OCI-LY1 (cell line): ENCODE results near the gene ATF6B.

ENCODE experiments used
- H2AFZ ChIP-seq: fragments of 200-600 bp; sonication (generic), shearing (Covaris generic); 2 replicates; pipeline ENCODE4 v1.6.0; 2014; ENCODE audit warnings: antibody characterized with exemption, mild to moderate bottlenecking, low read length
- H3F3A ChIP-seq: fragments of 200-600 bp; sonication (generic), shearing (Covaris generic); 2 replicates; pipeline ENCODE4 v1.6.0; 2014; ENCODE audit warnings: mild to moderate bottlenecking, antibody characterized with exemption, low read length, moderate library complexity; ENCODE audit not compliant: insufficient read depth
- H3K27ac ChIP-seq: fragments of 200-600 bp; sonication (generic); 2 replicates; pipeline ENCODE4 v1.5.1; 2014; ENCODE audit warnings: low read length, mixed run types, mild to moderate bottlenecking, low read depth; ENCODE audit not compliant: poor library complexity, severe bottlenecking
- H3K27me3 ChIP-seq: fragments of 200-600 bp; sonication (generic); 2 replicates; pipeline ENCODE4 v1.6.0; 2014; ENCODE audit warnings: antibody characterized with exemption, mild to moderate bottlenecking, low read length, moderate library complexity; ENCODE audit not compliant: insufficient read depth
- H3K36me3 ChIP-seq: fragments of 200-600 bp; sonication (generic); 2 replicates; pipeline ENCODE4 v1.6.1; 2014; ENCODE audit warnings: mild to moderate bottlenecking, antibody characterized with exemption, low read length, moderate library complexity, mixed read lengths; ENCODE audit not compliant: insufficient read depth
- H3K4me1 ChIP-seq: fragments of 200-600 bp; sonication (generic); 2 replicates; pipeline ENCODE4 v1.5.1; 2014; ENCODE audit warnings: mild to moderate bottlenecking, low read length, moderate library complexity; ENCODE audit not compliant: insufficient read depth, severe bottlenecking
- H3K4me2 ChIP-seq: fragments of 200-600 bp; sonication (generic), shearing (Covaris generic); 2 replicates; pipeline ENCODE4 v1.6.1; 2014; ENCODE audit warnings: low read length
- H3K4me3 ChIP-seq: fragments of 200-600 bp; sonication (generic); 2 replicates; pipeline ENCODE4 v1.5.1; 2014; ENCODE audit warnings: low read length, low read depth, mild to moderate bottlenecking, mixed read lengths; ENCODE audit not compliant: poor library complexity, severe bottlenecking
- H3K79me2 ChIP-seq: fragments of 200-600 bp; shearing (Covaris generic); 2 replicates; pipeline ENCODE4 v1.6.1; 2016; ENCODE audit warnings: mixed run types, low read length, mixed read lengths; ENCODE audit not compliant: insufficient read depth
- H3K9ac ChIP-seq: fragments of 200-600 bp; sonication (generic), shearing (Covaris generic); 2 replicates; pipeline ENCODE4 v1.6.1; 2014; ENCODE audit warnings: mild to moderate bottlenecking, low read length, mixed read lengths
- H3K9me2 ChIP-seq: fragments of 200-600 bp; sonication (generic), shearing (Covaris generic); 2 replicates; pipeline ENCODE4 v1.6.1; 2014; ENCODE audit warnings: low read depth, mild to moderate bottlenecking, low read length, mixed read lengths
- H3K9me3 ChIP-seq: fragments of 200-600 bp; shearing (Covaris generic); 2 replicates; pipeline ENCODE4 v1.6.1; 2014; ENCODE audit warnings: low read length, mixed read lengths
- H4K20me1 ChIP-seq: fragments of 200-600 bp; sonication (generic), shearing (Covaris generic); 2 replicates; pipeline ENCODE4 v1.6.0; 2016; ENCODE audit warnings: mild to moderate bottlenecking, low read length; ENCODE audit not compliant: insufficient read depth
- EZH2 ChIP-seq: fragments of 200-600 bp; sonication (generic), shearing (Covaris generic); IDR thresholded peaks from 2 replicates; pipeline ENCODE4 v1.8.0; 2017; ENCODE audit warnings: borderline replicate concordance, mixed run types, mild to moderate bottlenecking, antibody characterized with exemption, low read length, moderate library complexity, mixed read lengths
- TF ChIP-seq, protein P1 (sequence below): fragments of 200-600 bp; sonication (generic), shearing (Covaris generic); IDR thresholded peaks from 2 replicates; pipeline ENCODE4 v1.5.1; 2017; ENCODE audit warnings: mild to moderate bottlenecking, antibody characterized with exemption, low read length, moderate library complexity, mixed read lengths

The ATF6B gene

GRCh38 chr6:32097364-32097763 lies 30.7 kb downstream of the ATF6B start:
- no peaks in the 10 kb centered on the region for H3F3A ChIP-seq
- no peaks in the 10 kb centered on the region for H3K79me2 ChIP-seq
- H3K27me3 ChIP-seq, result no peaks in the 10 kb centered on the region; the same call in 1 of the 2 replicates
- H3K27ac ChIP-seq, result no peak overlapping the region
- H3K9me3 ChIP-seq, result no peaks in the 10 kb centered on the region
- H3K9ac ChIP-seq, result no peak overlapping the region
- H4K20me1 ChIP-seq, result no peaks in the 10 kb centered on the region
- no peaks in the 10 kb centered on the region for H3K4me1 ChIP-seq
- no peak overlapping the region for H2AFZ ChIP-seq
- no peaks in the 10 kb centered on the region for H3K9me2 ChIP-seq
- H3K4me2 ChIP-seq, result no peak overlapping the region
- TF ChIP-seq EZH2, result no peak
- TF ChIP-seq, protein P1, sequence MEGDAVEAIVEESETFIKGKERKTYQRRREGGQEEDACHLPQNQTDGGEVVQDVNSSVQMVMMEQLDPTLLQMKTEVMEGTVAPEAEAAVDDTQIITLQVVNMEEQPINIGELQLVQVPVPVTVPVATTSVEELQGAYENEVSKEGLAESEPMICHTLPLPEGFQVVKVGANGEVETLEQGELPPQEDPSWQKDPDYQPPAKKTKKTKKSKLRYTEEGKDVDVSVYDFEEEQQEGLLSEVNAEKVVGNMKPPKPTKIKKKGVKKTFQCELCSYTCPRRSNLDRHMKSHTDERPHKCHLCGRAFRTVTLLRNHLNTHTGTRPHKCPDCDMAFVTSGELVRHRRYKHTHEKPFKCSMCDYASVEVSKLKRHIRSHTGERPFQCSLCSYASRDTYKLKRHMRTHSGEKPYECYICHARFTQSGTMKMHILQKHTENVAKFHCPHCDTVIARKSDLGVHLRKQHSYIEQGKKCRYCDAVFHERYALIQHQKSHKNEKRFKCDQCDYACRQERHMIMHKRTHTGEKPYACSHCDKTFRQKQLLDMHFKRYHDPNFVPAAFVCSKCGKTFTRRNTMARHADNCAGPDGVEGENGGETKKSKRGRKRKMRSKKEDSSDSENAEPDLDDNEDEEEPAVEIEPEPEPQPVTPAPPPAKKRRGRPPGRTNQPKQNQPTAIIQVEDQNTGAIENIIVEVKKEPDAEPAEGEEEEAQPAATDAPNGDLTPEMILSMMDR, result no peak
- no peaks in the 10 kb centered on the region for H3K36me3 ChIP-seq
- H3K4me3 ChIP-seq, result no peak overlapping the region

DNA sequence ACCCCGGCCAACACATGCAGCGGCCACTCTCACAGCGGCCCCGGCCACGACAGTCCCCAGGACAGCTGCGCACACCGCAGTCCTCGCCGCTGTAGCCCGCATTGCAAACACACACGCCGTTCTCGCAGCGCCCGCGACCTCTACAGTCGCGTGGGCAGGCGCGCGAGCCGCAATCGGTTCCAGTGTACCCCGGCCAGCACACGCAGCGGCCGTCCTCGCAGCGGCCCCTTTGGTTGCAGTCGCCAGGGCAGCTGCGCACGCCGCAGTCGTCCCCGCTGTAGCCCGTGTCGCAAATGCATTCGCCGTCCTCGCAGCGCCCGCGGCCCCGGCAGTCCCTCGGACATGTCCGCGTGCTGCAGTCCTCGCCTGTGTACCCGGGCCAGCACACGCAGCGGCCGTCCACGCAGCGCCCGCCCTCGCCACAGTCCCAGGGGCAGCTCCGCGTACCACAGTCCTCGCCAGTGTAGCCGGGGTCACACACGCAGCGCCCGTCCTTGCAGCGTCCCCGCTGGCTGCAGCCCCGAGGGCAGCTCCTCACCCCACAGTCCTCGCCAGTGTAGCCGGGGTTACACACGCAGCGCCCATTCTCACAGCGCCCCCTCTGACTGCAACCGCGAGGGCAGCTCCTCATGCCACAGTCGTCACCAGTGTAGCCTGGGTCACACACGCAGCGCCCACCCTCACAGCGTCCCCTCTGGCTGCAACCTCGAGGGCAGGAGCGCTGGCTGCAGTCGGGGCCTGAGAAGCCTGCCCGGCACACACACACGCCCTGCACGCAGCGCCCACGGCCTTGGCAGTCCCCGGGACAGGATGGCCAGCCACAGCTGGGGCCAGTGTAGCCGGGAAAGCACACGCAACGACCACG lies 31.4 kb downstream of the ATF6B start:
- no peaks in the 10 kb centered on the region for H3K79me2 ChIP-seq
- no peak overlapping the region for H3K4me2 ChIP-seq
- no peaks in the 10 kb centered on the region; the same call in none of the 2 replicates for H3K27me3 ChIP-seq
- H3F3A ChIP-seq, result no peaks in the 10 kb centered on the region
- H3K9me3 ChIP-seq, result no peaks in the 10 kb centered on the region
- H3K36me3 ChIP-seq, result no peaks in the 10 kb centered on the region
- no peak for TF ChIP-seq EZH2
- H3K9ac ChIP-seq, result no peak overlapping the region
- H3K4me1 ChIP-seq, result no peaks in the 10 kb centered on the region
- no peaks in the 10 kb centered on the region for H4K20me1 ChIP-seq
- no peak overlapping the region for H2AFZ ChIP-seq
- H3K4me3 ChIP-seq, result no peak overlapping the region
- H3K9me2 ChIP-seq, result no peaks in the 10 kb centered on the region
- H3K27ac ChIP-seq, result no peak overlapping the region

DNA sequence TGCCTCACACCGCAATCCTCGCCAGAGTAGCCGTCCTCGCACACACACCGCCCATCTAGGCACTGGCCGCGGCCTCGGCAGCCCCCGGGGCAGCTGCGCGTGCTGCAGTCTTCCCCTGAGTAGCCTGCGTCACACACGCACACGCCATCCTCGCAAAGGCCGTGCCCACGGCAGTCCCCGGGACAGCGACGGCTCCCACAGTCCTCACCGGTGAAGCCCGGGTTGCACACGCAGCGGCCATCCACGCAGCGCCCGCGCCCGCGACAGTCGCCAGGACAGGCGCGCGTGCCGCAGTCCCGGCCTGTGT lies 32.0 kb downstream of the ATF6B start:
- no peaks in the 10 kb centered on the region for H3K4me1 ChIP-seq
- H3K9me2 ChIP-seq, result no peaks in the 10 kb centered on the region
- no peak for TF ChIP-seq EZH2
- TF ChIP-seq, protein P1, result no peak
- no peak overlapping the region for H3K9ac ChIP-seq
- H3K27ac ChIP-seq, result no peak overlapping the region
- no peaks in the 10 kb centered on the region for H3K79me2 ChIP-seq
- no peaks in the 10 kb centered on the region for H4K20me1 ChIP-seq
- H2AFZ ChIP-seq, result no peak overlapping the region
- H3K9me3 ChIP-seq, result no peaks in the 10 kb centered on the region
- no peaks in the 10 kb centered on the region for H3F3A ChIP-seq
- no peaks in the 10 kb centered on the region for H3K36me3 ChIP-seq
- no peak overlapping the region for H3K4me2 ChIP-seq
- H3K4me3 ChIP-seq, result no peak overlapping the region
- H3K27me3 ChIP-seq, result no peaks in the 10 kb centered on the region; the same call in none of the 2 replicates
